Measurements from ENCODE around the gene USP31.
"Not testable (repeated sequence)": the region's sequence is repeated elsewhere in the genome, so short reads cannot be mapped to it uniquely, and the experiment has no call there.

Gene USP31

GRCh38 chr16:23103603-23104002 lies 45.6 kb downstream of the USP31 start:
- DNase-seq (ENCODE audit: extremely low spot score, insufficient read length, low read depth) (no peak), FAIRE-seq (no peak)

- no peak for FAIRE-seq
- DNase-seq (ENCODE audit: extremely low spot score, insufficient read length, low read depth), result no peak
These were observed 48.2 kb downstream of the USP31 start for GRCh38 chr16:23101012-23101550.

- not testable (repeated sequence) for FAIRE-seq; DNase-seq (ENCODE audit: extremely low spot score, insufficient read length, low read depth)
These were observed 52.8 kb downstream of the USP31 start for GRCh38 chr16:23096450-23096849.

- not testable (repeated sequence) for DNase-seq (ENCODE audit: extremely low spot score, insufficient read length, low read depth); FAIRE-seq
These were observed 55.1 kb downstream of the USP31 start for GRCh38 chr16:23094136-23094535.

DNA sequence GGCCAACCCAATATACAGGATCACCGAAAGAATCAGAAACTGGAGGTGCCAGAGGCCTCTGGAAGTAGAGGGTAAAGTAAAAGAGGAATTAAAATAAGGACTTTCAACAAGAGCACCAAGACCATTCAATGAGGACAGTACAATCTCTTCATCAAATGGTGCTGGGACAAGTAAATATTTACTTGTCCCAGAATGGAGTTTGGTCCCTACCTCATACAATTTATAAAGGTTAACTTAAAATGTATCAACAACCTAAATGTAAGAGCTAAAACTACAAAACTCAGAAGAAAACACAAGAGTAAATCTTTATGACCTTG lies 56.5 kb downstream of the USP31 start:
- DNase-seq (ENCODE audit: extremely low spot score, insufficient read length, low read depth), result no peak
- no peak for FAIRE-seq

GRCh38 chr16:23092072-23092800 lies 57.0 kb downstream of the USP31 start:
- no peak for FAIRE-seq

GRCh38 chr16:23089111-23089510 lies 60.1 kb downstream of the USP31 start:
- FAIRE-seq, result no peak
- DNase-seq (ENCODE audit: extremely low spot score, insufficient read length, low read depth), result no peak

More at GRCh38 chr16:23092072-23092800, 57.0 kb downstream of the USP31 start:
- no peak for DNase-seq (ENCODE audit: extremely low spot score, insufficient read length, low read depth)

DNA sequence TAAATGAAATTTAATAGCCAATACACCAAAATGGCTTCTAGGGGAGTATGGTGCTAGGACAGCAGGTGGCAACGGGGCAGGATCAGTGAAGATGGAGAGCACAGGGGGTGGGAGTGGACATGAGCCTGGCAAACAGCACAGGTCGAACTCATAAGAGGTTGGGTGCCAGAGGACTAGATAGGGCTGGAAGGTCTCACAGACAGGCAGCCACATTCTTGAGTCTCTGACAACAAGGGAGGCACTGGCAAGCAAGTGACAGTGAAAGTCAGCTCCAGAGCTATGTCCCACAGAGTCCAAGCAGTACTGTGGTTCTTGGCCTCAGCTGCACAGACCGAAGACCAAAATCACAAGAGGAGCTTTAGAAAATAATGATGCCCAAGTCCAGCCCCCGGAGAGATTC lies 61.2 kb downstream of the USP31 start:
- no peak for FAIRE-seq
- no peak for DNase-seq (ENCODE audit: extremely low spot score, insufficient read length, low read depth)

DNA sequence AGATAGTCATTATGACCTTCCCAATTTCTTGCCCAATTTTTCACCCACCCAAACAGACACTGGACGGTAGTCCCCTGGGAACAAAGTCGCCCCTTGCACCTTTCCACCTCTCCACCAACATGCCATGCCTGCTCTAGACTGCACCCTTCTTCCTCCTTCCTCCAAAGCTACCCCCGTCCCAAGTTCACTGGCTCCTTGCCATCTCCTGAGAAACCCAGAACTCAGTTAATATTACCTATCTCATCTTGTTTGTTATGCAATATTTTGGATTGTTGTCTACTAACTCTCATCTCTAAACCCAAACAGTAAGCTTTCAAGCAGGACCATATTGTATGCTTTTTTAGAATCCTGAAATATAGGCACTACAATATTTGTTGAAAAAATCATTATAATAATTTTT lies 63.3 kb downstream of the USP31 start:
- FAIRE-seq (no peak), DNase-seq (ENCODE audit: extremely low spot score, insufficient read length, low read depth) (no peak)

DNA sequence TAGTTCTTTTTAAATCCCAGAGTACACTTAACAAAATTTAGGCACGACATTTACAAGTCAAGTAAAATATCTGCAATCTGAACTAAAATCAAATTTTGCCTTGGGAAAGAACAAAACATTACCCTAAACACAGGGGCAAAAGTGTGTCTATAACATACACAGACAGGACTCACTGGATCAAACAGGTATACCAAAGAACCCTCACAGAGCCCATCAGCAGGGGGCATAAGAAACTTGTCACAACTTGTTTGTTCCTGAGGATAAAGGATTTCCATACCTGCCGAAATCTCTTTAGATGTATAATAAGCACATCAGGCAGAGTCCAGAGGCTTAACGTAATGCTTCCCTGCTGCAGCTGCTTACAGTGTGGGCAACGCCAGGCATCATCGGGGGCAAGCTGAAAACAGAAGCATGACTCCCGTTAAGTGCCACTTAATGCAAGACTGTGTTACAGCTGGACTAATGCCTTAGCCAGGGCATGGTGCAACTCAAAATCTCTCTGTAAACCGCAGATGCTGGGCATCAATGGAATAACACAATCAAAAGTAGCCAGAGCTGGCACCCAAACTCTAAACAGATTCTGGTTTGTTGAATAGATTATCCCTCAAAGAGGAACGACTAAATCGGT lies 67.0 kb downstream of the USP31 start:
- DNase-seq (ENCODE audit: extremely low spot score, insufficient read length, low read depth) (no peak), FAIRE-seq (no peak)

- FAIRE-seq (no peak), DNase-seq (ENCODE audit: extremely low spot score, insufficient read length, low read depth) (no peak)
These were observed 67.6 kb downstream of the USP31 start for GRCh38 chr16:23081675-23082119.

DNA sequence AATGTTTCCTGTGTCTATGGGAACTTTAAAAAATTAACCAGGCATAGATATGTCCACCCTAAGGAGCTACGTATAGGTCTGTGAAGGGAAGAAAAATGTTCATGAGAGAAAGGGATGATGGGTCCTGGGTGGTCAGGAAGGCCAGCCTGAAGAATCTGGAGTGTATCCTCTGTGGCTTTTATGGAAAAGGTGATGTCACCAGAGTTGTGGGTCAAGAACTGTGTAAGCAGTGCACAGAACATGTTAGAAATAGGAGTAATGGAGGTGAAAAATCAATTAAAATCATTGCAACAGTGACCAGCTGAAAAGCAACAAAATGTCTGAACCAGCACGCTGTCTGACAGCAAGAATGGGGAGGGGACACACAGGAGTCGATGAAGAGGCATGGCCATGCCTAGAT lies 68.5 kb downstream of the USP31 start:
- FAIRE-seq, result no peak
- DNase-seq (ENCODE audit: extremely low spot score, insufficient read length, low read depth), result no peak

GRCh38 chr16:23080329-23080728 lies 68.9 kb downstream of the USP31 start:
- no peak for FAIRE-seq
- DNase-seq (ENCODE audit: extremely low spot score, insufficient read length, low read depth), result no peak

DNA sequence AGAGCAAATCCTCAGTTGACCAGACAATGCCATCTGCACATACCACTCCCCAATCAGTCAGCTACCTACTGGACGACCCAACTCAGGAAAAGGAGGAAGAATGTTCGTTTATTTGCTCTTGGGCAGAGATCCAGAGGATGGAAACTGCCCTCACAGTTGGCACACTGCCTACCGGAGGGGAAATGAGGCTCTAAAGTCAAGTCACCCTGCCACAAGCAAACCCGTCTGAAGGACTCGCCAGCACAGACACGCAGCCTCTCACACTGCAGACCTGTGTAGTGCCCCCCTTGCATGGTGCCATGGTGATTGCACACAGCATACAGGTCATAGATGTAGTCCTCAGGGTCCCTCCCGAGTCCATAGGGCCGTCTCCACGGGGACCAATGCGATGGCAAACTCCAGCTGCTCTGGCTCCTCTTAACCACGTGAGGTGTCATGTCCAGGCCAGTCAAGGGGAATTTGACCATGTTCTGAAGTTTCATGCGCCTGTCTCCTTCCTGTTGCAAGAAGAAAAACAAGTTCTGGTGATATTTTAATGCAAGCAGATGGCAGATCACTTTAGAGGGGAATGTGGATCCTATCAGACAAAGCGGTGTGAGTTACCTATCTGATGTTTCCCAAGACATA lies 69.5 kb downstream of the USP31 start:
- DNase-seq (ENCODE audit: extremely low spot score, insufficient read length, low read depth) (no peak), FAIRE-seq (no peak)

DNA sequence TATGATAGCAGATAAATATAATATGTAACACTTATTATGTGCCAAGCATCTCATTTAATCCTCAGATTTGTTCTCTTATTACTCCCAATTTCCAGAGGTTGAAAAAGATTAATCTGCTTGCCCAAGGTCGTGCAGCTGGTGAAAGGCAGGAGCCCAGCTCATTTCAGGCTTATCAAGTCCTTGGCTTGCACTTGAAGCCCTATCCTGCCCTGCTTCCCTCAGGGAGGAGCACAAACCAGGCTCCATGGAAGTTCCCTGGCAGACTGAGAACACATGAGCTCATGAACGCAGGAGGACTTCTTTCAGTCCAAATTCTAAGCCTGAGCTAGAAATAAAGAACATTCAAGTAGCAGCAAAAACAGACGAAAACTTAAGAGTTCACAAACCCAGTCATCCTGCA lies 74.8 kb downstream of the USP31 start:
- FAIRE-seq (no peak), DNase-seq (ENCODE audit: extremely low spot score, insufficient read length, low read depth) (no peak)

- no peak for FAIRE-seq
- no peak for DNase-seq (ENCODE audit: extremely low spot score, insufficient read length, low read depth)
These were observed 76.3 kb downstream of the USP31 start for GRCh38 chr16:23072769-23073549.

- DNase-seq (ENCODE audit: extremely low spot score, insufficient read length, low read depth) (no peak), FAIRE-seq (no peak)
These were observed 77.1 kb downstream of the USP31 start for GRCh38 chr16:23072084-23072599.

DNA sequence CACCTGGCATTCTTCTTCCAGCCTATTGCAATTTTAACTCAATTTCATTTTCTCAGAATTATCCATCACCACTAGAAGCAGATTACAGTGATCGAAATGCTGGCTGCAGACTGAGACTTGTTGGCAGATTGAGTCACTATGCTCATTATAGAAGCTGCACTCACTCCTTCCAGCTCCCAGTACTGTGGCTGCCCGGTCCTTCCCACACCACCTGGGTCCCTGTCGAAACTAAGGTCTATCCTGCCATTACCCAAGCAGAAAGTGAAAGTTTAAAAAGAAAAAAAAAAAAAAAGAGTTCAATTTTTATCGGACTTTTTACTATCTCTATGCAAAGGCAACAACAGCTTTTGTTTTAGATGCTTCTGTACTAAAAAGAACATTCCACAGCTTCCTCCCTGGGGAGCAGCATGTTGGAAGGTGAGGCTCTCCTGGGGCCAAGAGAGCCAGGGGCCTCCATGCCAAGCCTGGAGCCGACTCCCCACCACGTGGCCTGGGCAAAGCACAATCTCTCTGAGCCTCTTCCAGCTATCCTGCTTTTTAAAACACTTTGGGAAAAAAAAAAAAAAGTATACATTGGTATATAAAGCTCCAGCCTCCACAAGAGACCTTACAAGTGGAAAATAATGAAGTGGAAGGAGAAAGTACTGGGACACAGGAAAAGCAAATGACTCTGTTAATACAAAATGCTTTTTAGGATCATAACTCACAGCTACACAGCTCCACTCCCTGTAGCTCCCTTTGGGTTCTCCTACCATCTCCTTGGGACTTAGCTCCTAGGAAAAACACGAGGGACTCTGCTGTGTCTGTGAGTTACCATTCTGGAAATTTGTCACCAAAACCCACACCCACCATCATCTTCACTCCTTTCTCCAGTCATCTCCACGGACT lies 77.8 kb downstream of the USP31 start:
- DNase-seq (ENCODE audit: extremely low spot score, insufficient read length, low read depth) (no peak), FAIRE-seq (no peak)

GRCh38 chr16:23069844-23070243 lies 79.4 kb downstream of the USP31 start:
- DNase-seq (ENCODE audit: extremely low spot score, insufficient read length, low read depth) (no peak), FAIRE-seq (no peak)
